T-helper 1 cell treated with Interleukin-12 subunit alpha and Interleukin-12 subunit beta and Interleukin-4 antibody, amounts not matched to agents 30 μg/mL and 1 μg/mL, for 36 hours (primary cell): ENCODE results near the gene SLC13A2.

Experiments used
- H3K27ac Mint-ChIP-seq: one replicate; pipeline ENCODE4 v1.8.0; 2021; ENCODE audit warnings: mild to moderate bottlenecking, mixed read lengths
- H3K27me3 Mint-ChIP-seq: one replicate; pipeline ENCODE4 v1.8.0; 2021; ENCODE audit warnings: low read depth, mixed read lengths
- H3K36me3 Mint-ChIP-seq: one replicate; pipeline ENCODE4 v1.8.0; 2021; ENCODE audit warnings: low read depth, mixed read lengths
- H3K4me1 Mint-ChIP-seq: one replicate; pipeline ENCODE4 v1.8.0; 2021; ENCODE audit warnings: low read depth, mixed read lengths
- H3K4me3 Mint-ChIP-seq: one replicate; pipeline ENCODE4 v1.8.0; 2021; ENCODE audit warnings: mild to moderate bottlenecking, moderate library complexity, mixed read lengths
- H3K9me3 Mint-ChIP-seq: one replicate; pipeline ENCODE4 v1.8.0; 2021; ENCODE audit warnings: mixed read lengths

Gene SLC13A2

DNA sequence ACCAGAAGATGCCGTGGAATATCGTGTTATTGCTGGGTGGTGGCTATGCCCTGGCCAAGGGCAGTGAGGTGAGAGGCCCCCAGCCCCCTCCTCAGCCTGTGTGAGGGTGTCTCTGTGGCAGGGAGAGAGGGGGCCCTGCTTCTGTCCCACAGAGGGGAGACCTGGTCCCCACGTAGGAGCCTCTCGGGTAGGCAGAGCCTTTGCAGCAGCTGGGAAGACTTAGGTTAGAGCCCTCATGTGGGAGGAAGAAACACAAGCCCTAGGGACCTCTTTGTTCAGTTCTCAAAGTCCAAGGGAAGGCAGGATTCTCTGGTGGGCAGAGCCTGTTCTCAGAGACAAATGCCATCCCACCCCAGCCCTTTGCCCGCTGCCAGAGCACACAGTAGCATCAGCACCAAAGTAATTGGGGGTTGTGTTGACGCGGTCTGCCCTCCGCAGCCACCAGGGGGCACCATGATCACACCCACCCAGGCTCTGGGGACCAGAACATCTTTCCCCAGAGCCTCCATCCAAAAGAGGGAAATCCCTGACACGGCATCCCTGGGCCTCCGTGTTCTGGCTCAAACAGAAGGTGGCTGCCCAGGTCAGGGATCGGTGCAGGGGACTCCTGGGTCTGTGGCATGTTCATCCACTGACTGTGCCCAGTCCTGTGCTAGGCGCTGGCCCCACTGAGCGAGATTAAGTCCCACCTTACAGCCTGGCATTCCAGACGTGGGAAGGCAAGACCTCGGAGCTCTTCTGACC is 21.2 kb downstream of the SLC13A2 start:
- no peak overlapping the region for H3K4me3 Mint-ChIP-seq
- H3K27me3 Mint-ChIP-seq: peaks cover 5% of the 10 kb centered on the region
- H3K36me3 Mint-ChIP-seq: no peaks in the 10 kb centered on the region
- peaks cover 3% of the 10 kb centered on the region for H3K4me1 Mint-ChIP-seq
- H3K27ac Mint-ChIP-seq: no peak overlapping the region
- H3K9me3 Mint-ChIP-seq: no peaks in the 10 kb centered on the region

DNA sequence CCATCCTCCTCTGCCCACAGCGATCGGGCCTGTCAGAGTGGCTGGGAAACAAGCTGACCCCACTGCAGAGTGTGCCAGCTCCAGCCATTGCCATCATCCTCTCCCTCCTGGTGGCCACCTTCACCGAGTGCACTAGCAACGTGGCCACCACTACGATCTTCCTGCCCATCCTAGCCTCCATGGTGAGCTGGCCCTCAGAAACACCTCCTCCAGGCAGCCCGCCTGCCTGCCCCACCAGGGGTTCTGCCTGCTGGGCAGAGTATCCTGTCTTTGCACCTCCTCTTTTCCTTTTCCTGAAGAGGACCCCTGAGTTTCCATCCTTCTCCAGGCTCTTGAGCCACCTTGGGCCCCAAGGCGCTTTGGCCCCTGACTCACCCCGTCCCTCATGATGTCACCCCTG is 22.2 kb downstream of the SLC13A2 start:
- H3K36me3 Mint-ChIP-seq: no peaks in the 10 kb centered on the region
- no peak overlapping the region for H3K27ac Mint-ChIP-seq
- peaks cover 5% of the 10 kb centered on the region for H3K27me3 Mint-ChIP-seq

DNA sequence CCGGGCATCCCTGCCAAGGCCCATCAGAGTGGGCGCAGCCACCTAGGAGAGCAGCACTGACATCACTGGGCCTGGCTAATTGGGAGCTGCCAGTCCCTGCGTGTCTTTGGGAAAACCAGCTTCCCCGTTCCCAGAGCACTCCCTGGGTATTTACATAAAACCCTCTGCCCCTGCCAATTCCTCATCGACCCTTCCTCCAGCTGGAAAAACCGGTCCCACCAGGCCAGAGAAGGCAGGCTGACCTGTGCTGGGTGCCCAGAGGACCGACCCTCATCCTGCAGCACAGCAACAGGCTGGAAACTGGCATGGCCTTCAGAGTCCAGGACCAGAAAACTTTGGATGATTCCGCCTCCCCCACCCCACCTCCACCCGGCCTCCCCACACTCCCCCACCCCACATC is 24.5 kb downstream of the SLC13A2 start:
- Mint-ChIP-seq H3K27ac (no peak overlapping the region), H3K4me1 (peaks cover 3% of the 10 kb centered on the region), H3K4me3 (no peak overlapping the region), H3K9me3 (no peaks in the 10 kb centered on the region), H3K27me3 (peaks cover 1% of the 10 kb centered on the region), H3K36me3 (no peaks in the 10 kb centered on the region)

More for the DNA sequence above, 22.2 kb downstream of the SLC13A2 start:
- Mint-ChIP-seq H3K4me3 (no peak overlapping the region), H3K4me1 (peaks cover 3% of the 10 kb centered on the region), H3K9me3 (no peaks in the 10 kb centered on the region)

DNA sequence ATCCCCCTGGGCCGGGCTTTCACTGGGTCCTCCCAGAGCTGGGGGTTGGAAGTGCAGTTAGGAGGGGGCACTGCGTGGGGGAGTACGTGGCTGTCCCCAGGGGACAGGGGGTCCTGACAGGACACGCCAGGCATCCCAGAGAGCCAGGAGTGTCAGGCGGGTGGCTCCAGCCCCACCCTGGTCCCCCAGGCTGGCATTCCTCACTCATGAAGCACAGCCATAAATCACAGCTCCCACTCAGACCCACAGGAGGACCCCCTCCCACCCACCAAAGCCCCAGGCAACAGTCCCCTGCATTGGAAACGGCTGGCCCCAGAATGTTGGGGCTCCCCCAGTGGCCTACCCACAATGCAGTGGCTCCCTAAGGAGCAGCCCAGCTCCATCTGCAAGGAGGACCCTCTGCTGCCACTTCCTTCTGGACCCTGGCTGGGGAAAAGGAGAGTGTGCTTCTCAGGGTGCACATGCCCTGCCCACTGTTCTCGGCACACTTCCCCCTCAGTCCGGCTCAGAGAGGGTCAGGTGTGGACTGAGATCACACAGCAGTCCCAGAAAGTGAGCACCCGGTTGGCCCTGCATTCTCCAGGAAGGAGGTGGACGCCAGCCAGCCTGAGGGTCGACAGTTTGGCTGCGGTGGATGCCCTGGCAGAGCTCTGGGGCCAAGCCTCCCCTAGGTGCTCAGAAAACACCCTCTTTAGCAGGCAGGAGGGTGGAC is 25.4 kb downstream of the SLC13A2 start:
- Mint-ChIP-seq H3K9me3 (no peaks in the 10 kb centered on the region), H3K27me3 (no peaks in the 10 kb centered on the region), H3K4me3 (no peak overlapping the region), H3K27ac (no peak overlapping the region), H3K36me3 (no peaks in the 10 kb centered on the region), H3K4me1 (peaks cover 3% of the 10 kb centered on the region)

DNA sequence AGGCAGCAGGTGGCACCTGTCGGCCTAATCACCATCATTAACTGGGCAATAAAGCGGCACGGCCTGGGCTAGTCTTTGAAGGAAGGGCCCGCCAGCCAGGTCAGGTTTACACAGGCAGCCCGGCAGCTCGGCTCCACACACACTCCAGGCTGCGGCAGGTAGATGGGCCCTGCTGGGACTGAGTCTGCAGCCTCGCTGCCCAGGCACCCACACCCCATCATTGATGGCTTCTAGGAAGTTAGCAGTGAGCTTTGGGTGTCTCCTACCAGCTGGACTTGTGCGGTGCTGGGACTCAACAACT is 25.9 kb downstream of the SLC13A2 start:
- peaks cover 3% of the 10 kb centered on the region for H3K4me1 Mint-ChIP-seq
- no peak overlapping the region for H3K27ac Mint-ChIP-seq
- H3K9me3 Mint-ChIP-seq: no peaks in the 10 kb centered on the region
- H3K27me3 Mint-ChIP-seq: peaks cover 3% of the 10 kb centered on the region
- no peaks in the 10 kb centered on the region for H3K36me3 Mint-ChIP-seq
- no peak overlapping the region for H3K4me3 Mint-ChIP-seq

DNA sequence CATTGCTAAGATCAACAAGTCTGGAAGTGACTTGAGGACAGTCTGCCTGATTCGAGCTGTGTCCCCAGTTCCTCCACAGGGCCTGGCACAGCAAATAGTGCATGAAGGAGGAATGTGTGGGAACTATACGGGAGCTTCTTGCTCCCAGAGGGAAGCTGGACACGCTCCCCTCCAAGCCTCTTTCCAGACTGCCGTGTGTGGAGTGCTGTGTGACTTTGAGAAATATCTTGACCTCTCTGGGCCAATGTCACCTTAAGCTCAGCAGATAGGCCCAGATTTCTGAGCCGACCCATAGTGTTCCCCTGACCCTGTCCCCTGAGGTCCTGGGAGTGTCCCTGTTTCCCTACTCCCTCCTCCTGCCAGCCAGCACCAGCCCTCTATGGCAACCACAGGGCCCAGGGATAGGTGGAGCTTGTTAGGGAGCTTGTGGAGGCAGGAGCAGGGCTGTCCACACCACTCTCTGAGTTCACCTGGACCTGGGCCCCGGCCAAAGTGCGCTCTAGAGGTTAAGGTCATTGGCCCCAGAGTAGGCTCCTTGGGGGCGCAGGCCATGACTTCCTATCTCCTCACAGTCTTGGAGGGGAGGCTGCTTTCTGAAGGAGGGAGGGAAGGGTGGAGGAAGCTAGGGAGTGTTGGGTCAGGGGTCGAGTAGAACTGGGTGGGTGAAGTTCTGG is 26.4 kb downstream of the SLC13A2 start:
- Mint-ChIP-seq H3K27ac (no peak overlapping the region), H3K4me3 (no peak overlapping the region), H3K27me3 (peaks cover 3% of the 10 kb centered on the region), H3K9me3 (no peaks in the 10 kb centered on the region), H3K36me3 (no peaks in the 10 kb centered on the region), H3K4me1 (peaks cover under 1% of the 10 kb centered on the region)

DNA sequence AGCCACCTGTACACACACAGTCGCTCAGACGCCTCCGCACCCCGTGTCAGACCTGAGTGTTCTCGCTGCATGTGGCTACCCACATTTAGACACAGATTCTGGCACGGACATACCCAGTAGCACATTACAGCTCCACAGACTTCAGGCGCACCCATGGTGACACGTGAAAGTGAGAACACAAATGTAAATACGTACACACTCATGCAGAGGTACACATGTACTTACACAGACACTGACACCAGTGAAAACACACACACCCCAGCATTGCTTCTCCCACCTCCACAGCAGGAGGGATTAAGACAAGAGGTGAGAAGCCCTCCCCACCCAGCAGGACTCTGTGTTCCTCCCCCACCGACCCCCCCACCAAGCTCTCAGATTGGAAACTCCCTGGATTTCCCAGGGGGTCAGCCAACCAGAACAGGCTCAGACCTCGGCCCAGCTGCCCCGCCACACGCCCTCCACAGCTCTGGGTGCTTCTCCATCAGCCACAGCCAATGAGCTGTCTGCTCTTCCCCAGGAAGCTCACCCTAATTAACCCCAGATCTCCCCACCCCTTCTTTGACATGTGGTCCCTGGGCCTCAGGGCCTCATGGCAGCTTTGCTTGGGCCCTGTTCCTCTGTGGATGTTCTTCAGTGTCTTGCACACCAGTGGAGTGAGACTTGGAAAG is 27.4 kb downstream of the SLC13A2 start:
- Mint-ChIP-seq H3K27me3 (peaks cover 3% of the 10 kb centered on the region), H3K27ac (no peak overlapping the region), H3K4me1 (no peaks in the 10 kb centered on the region)

DNA sequence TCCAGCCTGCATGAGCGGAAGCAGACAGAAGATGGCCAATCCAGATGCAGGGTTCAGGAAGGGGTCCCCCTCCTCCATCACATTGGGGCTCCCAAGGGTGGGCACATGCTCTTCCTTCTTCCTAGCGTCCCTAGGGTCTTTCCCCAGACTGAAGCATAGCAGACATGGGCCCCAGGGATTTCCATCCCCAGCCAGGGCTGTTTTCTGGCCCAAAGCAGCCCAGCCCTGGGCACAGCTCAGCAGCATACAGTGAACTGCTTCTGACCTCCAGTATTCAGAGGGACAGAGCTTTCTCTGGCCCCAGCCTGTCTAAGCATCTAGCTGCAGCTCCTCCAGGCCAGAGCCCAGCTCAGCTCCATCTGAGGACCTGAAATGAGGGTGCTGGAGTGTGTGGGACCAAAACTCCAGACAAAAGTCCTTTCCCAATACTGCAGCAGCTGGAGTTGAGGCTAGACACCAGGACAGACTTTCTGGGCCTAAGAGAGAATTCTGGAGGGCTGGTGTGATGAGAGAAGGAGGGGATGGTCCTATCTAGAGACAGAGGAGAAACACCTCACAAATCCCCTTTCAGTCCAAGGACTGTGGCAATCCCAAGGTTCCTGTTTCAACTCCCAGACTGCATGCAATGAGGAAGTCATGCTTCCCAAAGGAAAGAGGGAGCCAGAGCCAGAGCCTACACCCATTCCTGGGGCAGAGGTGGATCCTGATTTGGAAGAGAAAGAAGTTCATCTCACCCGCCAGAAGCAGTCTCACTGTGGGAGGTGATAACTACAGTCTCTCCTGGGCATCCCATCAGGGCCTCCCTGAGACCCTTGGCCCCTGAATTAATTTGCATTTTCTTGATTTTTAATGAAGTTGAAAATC is 28.2 kb downstream of the SLC13A2 start:
- no peaks in the 10 kb centered on the region for H3K9me3 Mint-ChIP-seq
- no peak overlapping the region for H3K27ac Mint-ChIP-seq
- no peaks in the 10 kb centered on the region for H3K4me1 Mint-ChIP-seq
- no peaks in the 10 kb centered on the region for H3K36me3 Mint-ChIP-seq
- H3K27me3 Mint-ChIP-seq: peaks cover 3% of the 10 kb centered on the region
- H3K4me3 Mint-ChIP-seq: no peak overlapping the region

More for the DNA sequence above, 27.4 kb downstream of the SLC13A2 start:
- H3K36me3 Mint-ChIP-seq: no peaks in the 10 kb centered on the region
- no peak overlapping the region for H3K4me3 Mint-ChIP-seq
- H3K9me3 Mint-ChIP-seq: no peaks in the 10 kb centered on the region

DNA sequence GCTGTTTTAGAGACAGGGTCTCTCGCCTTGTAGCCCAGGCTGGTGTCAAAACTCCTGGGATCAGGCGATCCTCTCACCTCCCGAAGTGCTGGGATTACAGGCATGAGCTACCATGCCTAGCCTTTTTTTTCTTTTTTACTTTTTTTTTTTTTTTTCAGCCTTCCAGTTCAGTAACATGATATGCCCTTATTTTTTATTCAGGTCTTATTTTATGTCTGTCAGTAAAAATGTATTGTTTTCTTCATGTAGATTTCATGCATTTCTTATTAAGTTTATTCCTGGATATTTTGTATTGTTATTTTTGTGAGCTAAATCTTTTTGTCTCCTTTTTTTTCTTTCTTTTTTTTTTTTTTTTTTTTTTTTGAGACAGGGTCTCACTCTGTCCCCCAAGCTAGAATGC is 30.0 kb downstream of the SLC13A2 start:
- H3K4me1 Mint-ChIP-seq: no peaks in the 10 kb centered on the region
- no peak overlapping the region for H3K27ac Mint-ChIP-seq
- no peak overlapping the region for H3K4me3 Mint-ChIP-seq
- H3K36me3 Mint-ChIP-seq: no peaks in the 10 kb centered on the region
- H3K27me3 Mint-ChIP-seq: peaks cover 5% of the 10 kb centered on the region
- no peaks in the 10 kb centered on the region for H3K9me3 Mint-ChIP-seq

DNA sequence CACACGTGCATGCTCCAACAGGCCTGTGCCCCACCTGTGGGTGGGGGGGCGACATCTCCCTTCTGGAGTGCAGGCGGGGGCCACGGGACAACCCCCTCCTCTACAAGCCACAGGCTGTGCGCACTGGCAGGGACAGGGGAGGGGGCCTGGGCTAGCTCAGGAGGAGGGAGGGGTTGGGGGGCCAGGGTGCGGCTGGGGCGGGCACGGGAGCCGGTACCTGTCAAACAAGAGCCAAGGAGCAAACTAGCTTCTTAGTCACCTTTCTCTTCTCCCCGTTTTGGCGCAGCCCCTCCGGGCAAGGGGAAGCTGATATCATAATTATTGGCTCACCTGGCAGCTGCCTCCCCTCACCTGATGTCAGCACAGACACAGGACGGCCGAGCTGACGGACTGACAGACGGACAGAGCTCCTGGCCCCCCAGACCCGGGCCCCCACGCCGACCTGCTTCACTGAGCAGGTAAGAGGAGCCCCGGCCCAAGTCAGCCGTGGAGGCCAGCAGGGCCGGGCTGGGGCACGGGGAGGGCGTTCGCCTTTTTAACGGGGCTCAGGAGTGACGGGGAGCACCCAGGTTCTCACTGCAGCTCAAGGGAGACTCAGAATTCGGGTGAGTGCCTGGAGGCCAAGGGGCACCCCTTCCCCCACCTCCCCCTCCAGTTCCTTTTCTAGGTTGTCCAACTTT is 32.7 kb downstream of the SLC13A2 start, which contains the start of gene FOXN1:
Gene FOXN1, plus strand, starts transcription at position 363 of the 680 bp plus-strand sequence. CDS start 17,622 bp downstream, outside the sequence.
- Mint-ChIP-seq H3K4me3 (no peak within 1 kb of the TSS), H3K36me3 (no peaks in the 10 kb centered on the region), H3K27ac (no peak within 1 kb of the TSS), H3K9me3 (no peaks in the 10 kb centered on the region), H3K27me3 (peaks cover 13% of the 10 kb centered on the region), H3K4me1 (no peaks in the 10 kb centered on the region)

DNA sequence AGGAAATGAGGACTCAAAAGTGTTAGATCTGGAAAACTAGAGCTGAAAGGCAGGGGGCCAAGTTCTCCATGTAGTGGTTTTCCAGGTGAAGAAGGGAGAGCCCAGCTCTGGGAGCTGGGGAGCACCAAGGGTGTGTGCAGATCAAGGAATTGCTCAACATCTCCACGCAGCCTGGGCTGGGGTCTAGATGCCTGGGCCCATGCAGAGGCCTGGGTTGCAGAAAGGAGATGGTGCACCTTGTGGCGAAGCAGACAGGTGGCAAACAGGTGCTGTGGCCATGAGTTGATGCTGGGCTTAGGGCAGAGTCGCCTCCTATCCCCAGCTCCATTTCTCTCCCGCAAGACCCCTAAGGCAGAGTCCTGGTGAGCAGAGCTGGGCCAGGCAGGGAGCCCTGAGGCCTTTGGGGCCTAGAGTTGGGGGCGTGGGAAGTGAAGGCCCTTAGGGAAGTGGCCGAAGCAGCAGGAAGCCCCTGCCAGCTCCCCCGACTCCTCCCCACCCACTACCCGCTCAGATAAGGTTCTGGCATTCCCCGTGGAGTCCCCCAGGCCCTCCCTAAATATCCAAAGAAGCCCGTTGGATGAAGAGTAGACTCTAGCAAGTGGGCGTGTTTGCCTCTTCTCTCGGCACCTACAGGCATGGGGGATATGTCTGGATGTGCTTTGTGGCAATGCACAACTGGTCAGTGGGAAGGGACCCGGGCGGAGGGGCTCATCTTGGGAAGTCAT is 33.5 kb downstream of the SLC13A2 start:
- no peaks in the 10 kb centered on the region for H3K4me1 Mint-ChIP-seq
- H3K27me3 Mint-ChIP-seq: peaks cover 13% of the 10 kb centered on the region

DNA sequence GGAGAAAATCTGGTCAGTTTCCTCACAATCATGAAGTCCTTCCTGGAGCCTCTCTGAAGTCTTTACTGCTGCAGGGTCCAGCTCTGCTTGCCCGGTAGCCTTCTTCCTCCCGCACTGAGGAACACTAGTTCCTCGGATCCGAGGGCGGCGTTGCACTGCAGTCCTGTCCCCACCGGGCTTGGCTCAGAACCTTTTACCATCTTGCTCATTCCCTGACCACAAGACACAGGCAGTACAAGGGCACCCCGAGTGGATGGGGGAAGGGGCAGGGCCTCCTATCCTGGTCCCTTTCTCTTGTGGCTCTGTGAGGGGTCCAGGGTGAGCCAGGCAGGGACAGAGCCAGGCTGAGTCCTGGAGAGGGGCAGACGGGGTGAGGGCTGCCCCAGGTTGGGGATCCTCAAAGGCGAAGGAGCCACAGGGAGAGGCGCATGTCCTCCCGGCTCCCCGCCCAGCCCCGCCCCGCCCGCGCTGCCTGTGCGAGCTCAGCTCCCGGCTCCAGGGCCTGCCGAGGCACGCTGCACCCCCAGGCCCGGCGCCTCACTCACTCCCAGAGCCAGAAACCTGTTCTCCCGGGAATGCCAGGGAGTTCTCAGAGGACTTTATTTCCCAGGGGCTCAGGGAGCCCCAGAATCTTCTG is 34.2 kb downstream of the SLC13A2 start:
- Mint-ChIP-seq H3K9me3 (no peaks in the 10 kb centered on the region), H3K4me3 (no peak overlapping the region), H3K27ac (no peak overlapping the region), H3K36me3 (no peaks in the 10 kb centered on the region), H3K4me1 (no peaks in the 10 kb centered on the region), H3K27me3 (peaks cover 15% of the 10 kb centered on the region)

More for the DNA sequence above, 33.5 kb downstream of the SLC13A2 start:
- H3K27ac Mint-ChIP-seq: no peak overlapping the region
- H3K4me3 Mint-ChIP-seq: no peak overlapping the region
- H3K36me3 Mint-ChIP-seq: no peaks in the 10 kb centered on the region
- no peaks in the 10 kb centered on the region for H3K9me3 Mint-ChIP-seq
